VCaP (cell line): Measurements from ENCODE around the gene HLA-B.

Experiments
- H3K27ac ChIP-seq: fragments of 450-650 bp; 2 replicates; pipeline ENCODE4 v1.5.1; 2017
- TF ChIP-seq, protein P1 (sequence below): fragments of 450-650 bp; conservative IDR thresholded peaks from 2 replicates; pipeline ENCODE4 v1.5.1; 2017; ENCODE audit warnings: mild to moderate bottlenecking, moderate library complexity

The HLA-B gene

DNA sequence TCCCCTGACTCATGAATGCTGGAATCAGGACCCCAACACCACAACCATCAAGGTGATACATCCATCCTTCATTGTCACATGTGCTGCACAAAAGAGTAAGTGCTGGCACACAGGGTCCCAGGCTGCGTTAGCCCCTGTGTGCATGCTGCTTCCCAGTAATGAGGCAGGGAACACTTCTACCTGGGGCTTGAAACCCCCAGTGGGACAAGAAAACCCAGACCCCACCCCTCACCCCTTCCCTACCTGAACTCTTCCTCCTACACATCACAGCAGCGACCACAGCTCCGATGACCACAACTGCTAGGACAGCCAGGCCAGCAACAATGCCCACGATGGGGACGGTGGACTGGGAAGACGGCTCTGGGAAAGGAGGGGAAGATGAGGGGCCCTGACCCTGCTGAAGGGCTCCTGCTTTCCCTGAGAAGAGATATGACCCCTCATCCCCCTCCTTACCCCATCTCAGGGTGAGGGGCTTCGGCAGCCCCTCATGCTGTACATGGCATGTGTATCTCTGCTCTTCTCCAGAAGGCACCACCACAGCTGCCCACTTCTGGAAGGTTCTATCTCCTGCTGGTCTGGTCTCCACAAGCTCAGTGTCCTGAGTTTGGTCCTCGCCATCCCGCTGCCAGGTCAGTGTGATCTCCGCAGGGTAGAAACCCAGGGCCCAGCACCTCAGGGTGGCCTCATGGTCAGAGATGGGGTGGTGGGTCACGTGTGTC is 2.0 kb downstream of the HLA-B start:
- H3K27ac ChIP-seq = no peak overlapping the region

DNA sequence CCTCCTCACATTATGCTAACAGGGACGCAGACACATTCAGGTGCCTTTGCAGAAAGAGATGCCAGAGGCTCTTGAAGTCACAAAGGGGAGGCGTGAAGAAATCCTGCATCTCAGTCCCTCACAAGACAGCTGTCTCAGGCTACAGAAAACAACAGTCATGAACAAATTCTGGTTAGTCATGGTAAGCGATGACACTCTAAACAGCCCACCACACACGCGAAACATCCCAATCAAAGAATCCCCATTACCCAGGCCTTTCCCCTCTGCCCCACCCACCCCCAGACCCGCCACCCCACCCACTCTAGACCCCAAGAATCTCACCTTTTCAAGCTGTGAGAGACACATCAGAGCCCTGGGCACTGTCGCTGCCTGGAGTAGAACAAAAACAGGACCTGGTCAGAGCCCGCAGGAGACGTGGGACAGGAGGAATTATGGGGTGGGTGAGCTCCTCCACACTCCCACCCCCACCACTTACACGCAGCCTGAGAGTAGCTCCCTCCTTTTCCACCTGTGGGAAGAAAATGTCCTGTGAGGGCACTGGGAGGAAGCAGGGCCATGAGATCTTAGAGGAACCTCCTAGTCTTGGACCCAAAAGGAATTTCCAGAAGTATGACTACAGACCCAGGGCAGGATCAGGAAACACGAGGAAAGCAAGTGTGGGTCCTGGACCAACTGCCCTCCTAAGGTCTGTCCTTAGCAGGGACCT is 2.7 kb downstream of the HLA-B start:
- TF ChIP-seq, protein P1, sequence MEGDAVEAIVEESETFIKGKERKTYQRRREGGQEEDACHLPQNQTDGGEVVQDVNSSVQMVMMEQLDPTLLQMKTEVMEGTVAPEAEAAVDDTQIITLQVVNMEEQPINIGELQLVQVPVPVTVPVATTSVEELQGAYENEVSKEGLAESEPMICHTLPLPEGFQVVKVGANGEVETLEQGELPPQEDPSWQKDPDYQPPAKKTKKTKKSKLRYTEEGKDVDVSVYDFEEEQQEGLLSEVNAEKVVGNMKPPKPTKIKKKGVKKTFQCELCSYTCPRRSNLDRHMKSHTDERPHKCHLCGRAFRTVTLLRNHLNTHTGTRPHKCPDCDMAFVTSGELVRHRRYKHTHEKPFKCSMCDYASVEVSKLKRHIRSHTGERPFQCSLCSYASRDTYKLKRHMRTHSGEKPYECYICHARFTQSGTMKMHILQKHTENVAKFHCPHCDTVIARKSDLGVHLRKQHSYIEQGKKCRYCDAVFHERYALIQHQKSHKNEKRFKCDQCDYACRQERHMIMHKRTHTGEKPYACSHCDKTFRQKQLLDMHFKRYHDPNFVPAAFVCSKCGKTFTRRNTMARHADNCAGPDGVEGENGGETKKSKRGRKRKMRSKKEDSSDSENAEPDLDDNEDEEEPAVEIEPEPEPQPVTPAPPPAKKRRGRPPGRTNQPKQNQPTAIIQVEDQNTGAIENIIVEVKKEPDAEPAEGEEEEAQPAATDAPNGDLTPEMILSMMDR = no peak
- no peak overlapping the region for H3K27ac ChIP-seq

More for the DNA sequence above, 2.0 kb downstream of the HLA-B start:
- TF ChIP-seq, protein P1 = no peak

DNA sequence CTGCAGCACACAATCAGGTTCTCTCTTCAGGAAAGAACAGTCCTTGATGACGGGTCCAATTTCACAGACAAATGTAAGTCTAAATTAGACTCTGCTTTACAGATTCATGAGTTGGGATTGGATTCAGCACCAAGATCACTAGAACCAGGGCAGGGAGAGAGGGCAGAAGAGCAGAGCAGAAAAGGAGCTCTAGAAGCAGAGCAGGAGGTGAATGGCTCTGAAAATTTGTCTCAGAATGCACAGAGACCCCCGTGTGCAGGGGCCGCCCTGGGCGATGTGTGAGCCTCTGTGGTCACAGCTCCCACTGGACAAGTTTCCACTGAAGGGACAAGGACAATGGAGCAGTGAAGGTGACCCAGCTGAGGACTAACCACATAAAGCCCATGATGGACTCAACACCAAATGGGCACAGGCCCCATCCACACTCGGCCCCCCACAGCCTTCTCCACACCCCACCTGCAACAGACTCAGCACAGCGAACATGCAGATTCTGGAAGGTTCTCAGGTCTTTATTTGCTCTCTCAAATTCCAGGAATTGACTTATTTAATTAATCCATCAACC is 3.5 kb downstream of the HLA-B start:
- H3K27ac ChIP-seq = no peak overlapping the region
- TF ChIP-seq, protein P1 = no peak

DNA sequence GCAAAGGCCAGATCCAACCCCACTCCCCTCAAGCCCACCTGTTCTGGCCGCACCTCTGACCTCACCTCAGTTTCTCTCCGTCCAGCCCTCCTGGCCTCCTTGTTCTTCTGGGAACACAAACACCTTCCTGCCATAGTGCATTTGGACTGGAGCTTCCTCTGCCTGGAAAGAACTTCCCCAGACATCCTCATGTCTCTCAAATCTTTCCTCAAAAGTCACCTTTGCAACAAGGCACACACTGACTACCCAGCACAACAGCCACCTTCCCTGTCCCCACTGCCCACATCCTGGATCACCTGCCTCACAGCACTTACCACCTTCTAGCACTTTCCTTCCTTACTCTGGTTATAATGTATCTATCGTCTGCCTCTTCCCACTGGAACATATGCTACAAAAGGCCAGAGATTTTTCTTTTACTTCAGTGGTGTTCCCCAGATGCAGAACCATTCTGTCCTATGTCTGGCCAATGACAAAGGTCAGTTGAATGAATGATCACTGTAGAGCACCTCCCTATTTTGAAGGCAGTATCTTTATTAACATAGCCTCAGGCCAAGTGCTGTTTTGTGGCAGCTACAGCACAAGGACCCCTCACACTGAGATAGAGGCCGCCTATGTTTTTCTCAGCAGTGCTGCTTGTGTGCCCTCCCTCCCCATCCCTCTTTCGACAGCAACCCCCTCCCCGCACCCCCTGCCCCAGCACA is 4.1 kb downstream of the HLA-B start:
- no peak overlapping the region for H3K27ac ChIP-seq
- TF ChIP-seq, protein P1 = no peak

DNA sequence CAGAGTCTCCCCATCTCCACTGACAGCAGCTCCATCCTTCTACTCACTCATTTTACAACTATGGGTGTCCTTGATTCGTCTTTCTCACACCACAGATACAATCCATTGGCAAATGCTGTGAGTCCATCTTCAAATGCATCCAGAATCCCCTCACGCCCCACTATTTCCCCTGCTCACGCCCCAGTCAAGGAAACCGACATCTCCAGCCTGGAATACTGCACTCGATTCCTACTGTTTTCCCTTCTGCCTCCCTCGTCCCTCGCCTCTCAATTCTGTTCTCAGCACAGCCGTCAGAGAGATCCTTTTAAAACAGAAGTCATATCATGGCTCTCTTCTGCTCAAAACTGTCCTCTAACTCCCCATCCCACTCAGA is 4.7 kb downstream of the HLA-B start:
- TF ChIP-seq, protein P1 = no peak
- H3K27ac ChIP-seq = no peak overlapping the region

DNA sequence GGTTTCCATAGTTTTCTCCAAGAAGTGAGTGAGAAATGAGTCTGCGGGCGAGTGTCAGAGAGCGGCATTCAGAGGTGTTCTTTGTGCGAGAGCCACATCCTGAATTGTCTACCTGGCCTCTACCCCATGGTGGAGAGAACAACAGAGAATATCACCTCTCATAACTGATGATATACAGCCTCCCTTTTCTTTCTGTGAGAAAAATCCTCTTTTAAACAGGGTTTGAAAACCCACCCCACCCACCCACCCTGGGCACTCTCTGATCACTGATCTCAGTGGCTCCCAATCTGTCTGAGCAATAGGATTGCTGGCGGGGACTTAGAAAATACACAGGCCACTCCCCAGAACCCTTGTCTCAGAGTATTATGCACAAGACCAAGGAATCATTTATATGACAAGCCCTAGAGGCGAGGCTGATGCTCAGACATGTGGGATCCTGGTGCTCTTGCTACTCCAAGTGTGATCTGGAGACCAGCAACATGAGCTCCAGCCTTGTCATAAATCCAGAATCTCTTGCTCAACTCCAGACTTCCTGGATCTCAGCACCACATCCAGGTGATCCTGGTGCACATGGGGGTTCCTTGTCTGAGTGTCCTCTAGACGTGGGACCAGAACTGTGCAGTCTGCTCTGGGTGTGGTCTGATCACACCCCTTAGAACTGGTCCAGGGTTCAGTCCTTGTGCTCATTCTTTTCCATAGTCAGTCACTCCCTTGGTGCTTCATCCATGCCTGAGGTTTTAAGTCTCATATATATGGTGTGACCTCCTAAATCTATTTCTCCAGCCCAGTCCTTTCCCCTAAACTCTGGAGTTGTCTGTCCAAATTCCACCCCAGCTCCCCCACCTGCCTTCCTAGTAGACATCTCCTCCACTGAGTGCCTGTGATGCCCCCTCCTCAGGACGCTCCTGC is 5.3 kb downstream of the HLA-B start:
- TF ChIP-seq, protein P1 = no peak

More for the DNA sequence above, 5.3 kb downstream of the HLA-B start:
- H3K27ac ChIP-seq = no peak overlapping the region
